Measurements from ENCODE around the gene CCR5AS. TPM values are rescaled to one million over a fixed set of nuclear protein-coding genes. Genes with fewer than 3 reads are reported as not detected.

Gene CCR5AS

DNA sequence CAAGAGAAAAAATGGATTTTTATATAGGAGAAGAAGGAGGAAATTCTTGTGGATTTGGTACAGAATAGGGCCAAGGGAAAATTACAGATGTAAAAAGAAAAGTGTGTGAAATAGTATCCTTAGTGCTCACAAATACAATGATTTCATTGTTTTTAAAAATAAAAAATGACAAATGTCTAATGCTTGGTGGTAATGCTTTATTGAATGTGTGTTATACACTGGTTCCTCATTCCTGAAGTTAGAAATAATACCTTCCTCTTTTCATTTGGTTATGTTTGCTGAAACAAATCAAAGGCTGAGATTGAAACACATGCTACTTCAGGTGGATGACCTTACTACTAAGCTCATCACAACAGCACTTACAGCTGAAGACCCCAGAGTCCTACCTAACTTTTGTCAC is 90.7 kb downstream of the CCR5AS start:
- no peak for DNase-seq (ENCODE audit: low spot score)

- DNase-seq (ENCODE audit: low spot score) = no peak
Measured at GRCh38 chr3:46314517-46314916, 92.3 kb downstream of the CCR5AS start.

Other genes starting within 250 kb of the CCR5AS start
- 4.3 TPM for gene CCR1, start 198.8 kb downstream of the CCR5AS start, total RNA-seq
- gene CCR3, start 164.6 kb downstream of the CCR5AS start, total RNA-seq = not detected
- gene CCR2, start 53.0 kb downstream of the CCR5AS start, total RNA-seq = 1.3 TPM
- gene CCR5, start 36.1 kb downstream of the CCR5AS start, total RNA-seq = 3.3 TPM
- gene CCRL2, start 193 bp upstream of the CCR5AS start, total RNA-seq = 6.3 TPM
- gene LTF, start 57.8 kb upstream of the CCR5AS start, total RNA-seq = 1.5 TPM
- gene RTP3, start 90.9 kb upstream of the CCR5AS start, total RNA-seq = not detected
- gene LRRC2, start 159.2 kb upstream of the CCR5AS start, total RNA-seq = 0.81 TPM
- gene FAM240A, start 205.5 kb upstream of the CCR5AS start, total RNA-seq = not detected